ENCODE results near the gene C6orf47. TPM values are rescaled to one million over a fixed set of nuclear protein-coding genes. Genes with fewer than 3 reads are reported as not detected.
A peak's percentile ranks its signal among the peaks of the same experiment; 100 is the strongest.
"Not testable (repeated sequence)": the region's sequence is repeated elsewhere in the genome, so short reads cannot be mapped to it uniquely, and the experiment has no call there.

Gene C6orf47, protein sequence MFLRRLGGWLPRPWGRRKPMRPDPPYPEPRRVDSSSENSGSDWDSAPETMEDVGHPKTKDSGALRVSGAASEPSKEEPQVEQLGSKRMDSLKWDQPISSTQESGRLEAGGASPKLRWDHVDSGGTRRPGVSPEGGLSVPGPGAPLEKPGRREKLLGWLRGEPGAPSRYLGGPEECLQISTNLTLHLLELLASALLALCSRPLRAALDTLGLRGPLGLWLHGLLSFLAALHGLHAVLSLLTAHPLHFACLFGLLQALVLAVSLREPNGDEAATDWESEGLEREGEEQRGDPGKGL
- 18.1 and 19.3 TPM in 2 replicates for total RNA-seq

DNA sequence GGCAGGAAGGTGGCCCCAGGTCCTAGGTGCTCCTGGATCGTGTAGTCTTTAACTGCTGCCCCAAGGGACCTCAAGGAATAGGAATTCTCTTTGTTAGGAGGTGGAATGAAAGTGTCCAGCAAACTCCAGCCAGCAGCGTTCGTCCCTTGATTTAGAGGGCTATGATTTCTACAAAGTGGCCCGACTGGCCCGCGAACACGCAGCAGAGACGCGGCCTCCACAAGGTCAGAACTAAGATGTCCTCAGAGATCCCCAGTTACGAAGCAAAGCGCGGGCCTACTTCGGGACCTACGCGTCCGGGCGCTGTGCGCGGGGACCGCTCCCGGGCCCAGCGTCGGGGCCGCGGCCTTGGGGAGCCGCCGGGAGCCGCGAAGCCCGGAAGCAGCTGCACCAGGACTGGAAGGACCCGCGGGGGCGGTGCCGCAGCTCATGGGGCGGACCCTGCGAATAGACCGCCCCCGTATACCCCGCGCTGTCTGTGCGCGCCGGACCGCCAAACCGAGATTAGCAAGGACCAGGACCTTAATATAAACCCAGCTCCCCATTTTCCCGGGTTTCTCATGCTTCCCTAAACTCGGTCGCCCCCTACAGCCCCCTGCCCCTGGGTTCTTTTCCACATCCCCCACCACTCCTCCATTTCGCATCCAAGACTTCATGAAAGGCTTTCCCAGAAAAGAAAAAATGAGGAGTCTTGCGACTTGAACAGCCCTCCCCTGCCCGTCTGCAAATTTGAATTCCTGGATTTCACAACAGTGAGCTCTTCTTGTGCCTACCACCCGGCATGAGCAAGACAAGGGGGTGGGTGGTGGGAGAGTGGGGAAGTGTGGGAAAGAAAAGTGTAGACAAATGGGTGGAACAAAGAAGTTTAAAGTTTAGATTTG, at the start of gene C6orf47:
TSS of gene C6orf47 (minus strand) at position 398 of the 881 bp plus-strand sequence. CDS start 831 bp downstream, outside the sequence.
- Mint-ChIP-seq H3K27me3 (ENCODE audit: low read depth) (no peaks in the 10 kb centered on the region), H3K9me3 (no peaks in the 10 kb centered on the region), H3K27ac (peak within 1 kb of the TSS; percentile 87), H3K4me1 (ENCODE audit: low read depth) (peaks cover 67% of the 10 kb centered on the region), H3K36me3 (ENCODE audit: low read depth) (peaks cover 80% of the 10 kb centered on the region), H3K4me3 (ENCODE audit: low read depth) (peak within 1 kb of the TSS; percentile 88)
- intact Hi-C loops (cut with micrococcal nuclease), result loop anchor here (1.0 to 5.0 kb wide), 3 partner anchors 8 to 1757 kb away; partner anchors contain the start of genes BAG6, CUTA and HSPA1B
- DNase-seq (ENCODE audit: low spot score), result peak; percentile 66

DNA sequence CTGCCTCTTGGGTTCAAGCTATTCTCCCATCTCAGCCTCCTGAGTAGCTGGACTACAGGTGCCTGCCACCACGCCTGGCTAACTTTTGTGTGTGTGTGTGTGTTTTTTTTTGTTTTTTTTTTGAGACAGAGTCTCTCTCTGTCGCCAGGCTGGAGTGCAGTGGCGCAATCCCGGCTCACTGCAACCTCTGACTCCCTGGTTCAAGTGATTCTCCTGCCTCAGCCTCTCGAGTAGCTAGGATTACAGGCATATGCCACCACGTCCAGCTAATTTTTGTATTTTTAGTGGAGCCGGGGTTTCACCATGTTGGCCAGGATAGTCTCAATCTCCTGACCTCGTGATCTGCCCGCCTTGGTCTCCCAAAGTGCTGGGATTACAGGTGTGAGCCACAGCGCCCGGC, 48.6 kb upstream of the C6orf47 start:
- H3K36me3 Mint-ChIP-seq (ENCODE audit: low read depth); H3K27ac Mint-ChIP-seq; H3K4me1 Mint-ChIP-seq (ENCODE audit: low read depth); H3K27me3 Mint-ChIP-seq (ENCODE audit: low read depth); H3K4me3 Mint-ChIP-seq (ENCODE audit: low read depth); intact Hi-C loops (cut with micrococcal nuclease); DNase-seq (ENCODE audit: low spot score); H3K9me3 Mint-ChIP-seq: not testable (repeated sequence)

DNA sequence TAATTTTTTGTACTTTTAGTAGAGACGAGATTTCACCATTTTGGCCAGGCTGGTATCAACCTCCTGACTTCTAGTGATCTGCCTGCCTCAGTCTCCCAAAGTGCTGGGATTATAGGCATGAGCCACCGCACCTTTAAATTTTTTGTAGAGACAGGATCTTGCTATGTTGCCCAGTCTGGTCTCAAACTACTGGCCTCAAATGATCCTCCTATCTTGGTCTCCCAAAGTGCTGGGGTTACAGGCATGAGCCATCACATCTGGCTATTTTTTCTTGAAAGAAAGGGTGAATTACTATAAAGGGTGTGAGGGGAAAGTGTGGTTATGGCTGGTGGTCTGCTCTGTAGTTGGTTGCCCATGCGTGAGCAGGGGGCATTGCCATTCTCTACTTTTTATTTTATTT, 47.6 kb upstream of the C6orf47 start:
- Mint-ChIP-seq H3K4me3 (ENCODE audit: low read depth) (no peak overlapping the region), H3K27me3 (ENCODE audit: low read depth) (peaks cover 6% of the 10 kb centered on the region), H3K9me3 (no peaks in the 10 kb centered on the region), H3K36me3 (ENCODE audit: low read depth) (no peaks in the 10 kb centered on the region), H3K27ac (no peak overlapping the region), H3K4me1 (ENCODE audit: low read depth) (peaks cover 13% of the 10 kb centered on the region)
- DNase-seq (ENCODE audit: low spot score), result no peak
- intact Hi-C loops (cut with micrococcal nuclease), result no loop called here

DNA sequence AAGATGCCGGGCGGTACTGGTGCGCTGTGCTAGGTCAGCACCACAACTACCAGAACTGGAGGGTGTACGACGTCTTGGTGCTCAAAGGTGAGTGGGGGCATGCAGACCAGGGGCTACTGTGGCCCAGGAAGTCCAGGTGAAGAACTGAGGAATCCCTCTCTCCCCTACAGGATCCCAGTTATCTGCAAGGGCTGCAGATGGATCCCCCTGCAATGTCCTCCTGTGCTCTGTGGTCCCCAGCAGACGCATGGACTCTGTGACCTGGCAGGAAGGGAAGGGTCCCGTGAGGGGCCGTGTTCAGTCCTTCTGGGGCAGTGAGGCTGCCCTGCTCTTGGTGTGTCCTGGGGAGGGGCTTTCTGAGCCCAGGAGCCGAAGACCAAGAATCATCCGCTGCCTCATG, 47.1 kb upstream of the C6orf47 start:
- H3K27ac Mint-ChIP-seq, result no peak overlapping the region
- H3K4me1 Mint-ChIP-seq (ENCODE audit: low read depth), result peaks cover 13% of the 10 kb centered on the region
- H3K9me3 Mint-ChIP-seq, result no peaks in the 10 kb centered on the region
- H3K36me3 Mint-ChIP-seq (ENCODE audit: low read depth), result no peaks in the 10 kb centered on the region
- no peak overlapping the region for H3K4me3 Mint-ChIP-seq (ENCODE audit: low read depth)
- H3K27me3 Mint-ChIP-seq (ENCODE audit: low read depth), result peaks cover 4% of the 10 kb centered on the region
- DNase-seq (ENCODE audit: low spot score), result no peak
- intact Hi-C loops (cut with micrococcal nuclease), result no loop called here

DNA sequence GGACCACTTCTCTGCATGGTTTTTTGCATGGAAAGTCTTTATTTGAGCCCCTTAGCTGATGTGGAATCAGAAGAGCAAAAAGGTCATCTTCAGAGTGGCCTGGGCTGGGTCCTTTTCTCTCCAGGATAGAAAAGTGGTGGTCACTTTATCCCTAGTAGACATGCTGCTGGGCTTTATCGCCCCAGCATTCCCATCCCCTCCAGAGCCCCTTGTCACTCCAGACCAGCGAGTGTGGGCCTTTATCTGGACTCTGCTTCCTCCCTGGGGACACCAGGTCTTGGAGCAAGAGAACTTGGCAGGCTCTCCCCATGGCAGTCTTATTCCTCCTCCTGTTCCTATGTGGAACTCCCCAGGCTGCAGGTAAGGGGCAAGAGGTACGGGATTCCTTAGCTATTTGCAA, 46.0 kb upstream of the C6orf47 start, which contains the start of gene LY6G6F:
TSS of gene LY6G6F (plus strand) at position 268 of the 400 bp plus-strand sequence. CDS start at position 309, 41 bp downstream.
- Mint-ChIP-seq H3K4me1 (ENCODE audit: low read depth) (peaks cover 18% of the 10 kb centered on the region), H3K27ac (no peak within 1 kb of the TSS), H3K4me3 (ENCODE audit: low read depth) (no peak within 1 kb of the TSS), H3K9me3 (no peaks in the 10 kb centered on the region), H3K27me3 (ENCODE audit: low read depth) (no peaks in the 10 kb centered on the region), H3K36me3 (ENCODE audit: low read depth) (no peaks in the 10 kb centered on the region)
- intact Hi-C loops (cut with micrococcal nuclease), result no loop called here
- DNase-seq (ENCODE audit: low spot score), result no peak

DNA sequence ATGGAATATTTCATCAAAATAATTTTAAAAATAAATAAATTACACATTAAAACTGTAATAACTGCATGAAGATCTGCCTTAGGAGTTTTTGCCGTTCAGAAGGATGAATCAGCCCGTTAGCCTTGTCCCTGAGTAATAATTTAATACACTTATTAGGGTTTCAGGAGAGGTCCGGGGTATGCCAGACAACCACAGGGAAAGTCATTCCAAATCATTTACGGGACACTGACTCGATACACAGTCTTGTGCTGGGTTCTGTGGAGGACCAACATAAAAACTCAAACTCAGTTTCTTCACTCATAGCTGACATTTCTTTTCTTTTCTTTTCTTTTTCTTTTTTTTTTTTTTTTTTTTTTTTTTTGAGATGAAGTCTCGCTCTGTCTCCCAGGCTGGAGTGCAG, 45.4 kb upstream of the C6orf47 start:
- H3K4me1 Mint-ChIP-seq (ENCODE audit: low read depth), result peaks cover 20% of the 10 kb centered on the region
- intact Hi-C loops (cut with micrococcal nuclease), result no loop called here
- H3K36me3 Mint-ChIP-seq (ENCODE audit: low read depth), result peaks cover 4% of the 10 kb centered on the region
- no peak overlapping the region for H3K27ac Mint-ChIP-seq
- H3K27me3 Mint-ChIP-seq (ENCODE audit: low read depth), result no peaks in the 10 kb centered on the region
- DNase-seq (ENCODE audit: low spot score), result no peak
- no peaks in the 10 kb centered on the region for H3K9me3 Mint-ChIP-seq
- H3K4me3 Mint-ChIP-seq (ENCODE audit: low read depth), result no peak overlapping the region

DNA sequence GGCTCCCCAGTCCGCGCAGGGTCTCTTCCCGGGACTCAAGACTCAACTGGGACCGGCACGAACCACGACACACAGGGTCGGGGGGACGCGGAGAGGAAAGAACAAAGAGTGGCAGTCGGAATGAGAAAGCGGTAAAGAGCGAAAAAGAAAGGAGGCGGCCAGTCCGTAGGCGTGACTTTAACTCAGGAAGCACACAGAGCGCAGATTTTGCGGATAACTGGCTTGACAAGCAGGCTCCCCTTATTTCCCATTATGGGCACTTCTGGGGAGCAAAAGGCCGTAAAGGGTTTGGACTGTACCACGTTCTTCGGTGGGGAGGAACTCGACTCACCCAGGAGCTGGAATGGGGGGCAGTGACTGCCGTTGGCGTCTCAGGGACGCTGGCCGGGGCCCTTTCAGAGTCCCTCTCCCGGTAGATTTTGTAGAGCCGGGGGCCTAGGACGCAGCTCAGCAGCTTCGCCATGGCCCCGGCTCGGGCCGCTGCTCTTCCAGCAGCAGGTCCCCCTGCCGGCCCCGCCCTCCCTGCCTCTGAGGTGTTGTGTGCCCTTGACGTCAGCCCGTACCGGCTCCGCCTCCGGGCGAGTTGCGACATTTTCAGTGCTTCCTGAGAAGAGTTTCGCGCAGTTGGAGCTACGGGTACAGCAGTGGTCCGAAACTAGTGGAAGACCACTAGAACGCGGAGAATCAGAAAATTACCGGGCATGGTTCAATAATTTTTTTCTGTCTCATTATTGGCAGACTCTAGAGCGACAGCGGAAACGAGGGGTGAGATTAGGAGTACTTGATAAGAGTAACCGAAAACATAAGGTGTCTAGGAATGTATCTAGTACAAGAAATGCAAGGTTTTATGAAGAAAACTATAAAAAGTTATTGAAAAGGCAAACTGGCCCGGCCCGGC, 42.5 kb upstream of the C6orf47 start, which contains the start of gene ABHD16A:
TSS of gene ABHD16A (minus strand) at position 506 of the 898 bp plus-strand sequence. CDS start at position 463, 43 bp downstream.
- intact Hi-C loops (cut with micrococcal nuclease), result loop anchor here (1.0 to 2.0 kb wide), 2 partner anchors 31 to 38 kb away; partner anchors contain the start of gene GPANK1
- H3K27ac Mint-ChIP-seq, result peak within 1 kb of the TSS; percentile 98
- H3K4me3 Mint-ChIP-seq (ENCODE audit: low read depth), result peak within 1 kb of the TSS; percentile 99
- H3K4me1 Mint-ChIP-seq (ENCODE audit: low read depth), result peaks cover 20% of the 10 kb centered on the region
- no peaks in the 10 kb centered on the region for H3K9me3 Mint-ChIP-seq
- H3K36me3 Mint-ChIP-seq (ENCODE audit: low read depth), result peaks cover 8% of the 10 kb centered on the region
- no peaks in the 10 kb centered on the region for H3K27me3 Mint-ChIP-seq (ENCODE audit: low read depth)
- peak; percentile 96 for DNase-seq (ENCODE audit: low spot score)

DNA sequence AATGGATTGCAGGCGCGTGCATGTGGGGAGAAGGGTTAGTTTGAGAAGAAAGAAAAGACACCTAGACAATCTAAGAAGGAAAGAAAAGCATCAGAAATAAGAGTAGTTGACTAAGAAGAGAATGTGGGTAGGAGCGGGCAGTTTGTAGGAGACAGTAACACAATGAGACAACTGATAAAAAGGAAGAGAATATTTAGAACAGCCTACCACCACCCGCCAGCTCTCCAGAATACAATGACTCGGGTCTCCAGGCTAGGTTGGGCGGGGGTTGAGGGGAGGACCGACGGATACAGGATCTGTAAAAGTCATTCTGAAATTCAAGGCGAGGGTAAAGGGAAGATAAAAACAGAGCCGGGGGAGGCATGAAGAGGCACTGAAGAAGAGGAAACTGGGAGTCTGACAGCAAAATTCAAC, 41.8 kb upstream of the C6orf47 start:
- intact Hi-C loops (cut with micrococcal nuclease), result loop anchor here (2.0 kb wide), 1 partner anchor 38 kb away; the partner anchor contains the start of gene GPANK1
- Mint-ChIP-seq H3K27me3 (ENCODE audit: low read depth) (no peaks in the 10 kb centered on the region), H3K9me3 (no peaks in the 10 kb centered on the region), H3K36me3 (ENCODE audit: low read depth) (peaks cover 15% of the 10 kb centered on the region), H3K4me1 (ENCODE audit: low read depth) (peaks cover 26% of the 10 kb centered on the region), H3K27ac (peak overlapping the region; percentile 98), H3K4me3 (ENCODE audit: low read depth) (peak overlapping the region; percentile 99)
- DNase-seq (ENCODE audit: low spot score), result no peak

DNA sequence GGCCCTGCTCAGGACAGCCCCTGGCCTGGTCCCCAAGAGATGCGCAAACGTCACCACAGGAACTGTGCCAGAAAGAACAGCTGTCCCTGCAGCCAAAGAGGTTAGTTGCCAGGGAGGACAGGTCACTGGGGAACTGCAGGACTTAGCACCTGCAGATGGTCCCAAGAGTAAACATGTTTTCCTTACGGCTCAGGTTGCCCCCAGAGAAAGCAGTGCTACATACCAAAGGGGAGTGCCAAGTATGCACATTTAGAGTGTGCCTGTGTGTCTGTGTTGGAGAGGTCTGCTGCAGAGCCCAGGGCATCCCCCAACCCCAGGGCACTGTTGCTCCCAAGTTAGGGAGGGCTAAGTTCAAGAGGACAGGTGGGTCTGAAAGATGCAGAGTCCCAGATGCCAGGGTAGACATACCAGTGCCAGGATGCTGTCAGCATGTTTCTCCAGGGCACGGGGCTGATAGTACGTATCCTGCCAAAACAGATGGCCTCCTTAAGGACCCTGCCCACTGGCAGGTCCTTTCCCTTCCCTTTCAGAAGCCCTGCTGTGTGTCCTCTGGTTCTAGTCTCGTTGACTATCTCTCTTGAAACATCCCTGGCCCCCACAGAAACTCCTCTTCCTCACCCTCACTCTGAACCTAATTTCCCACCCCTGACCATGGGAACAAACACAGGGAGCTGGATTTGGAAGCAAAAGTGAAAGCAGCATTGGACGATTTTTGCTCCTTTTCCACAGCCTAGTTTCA, 41.3 kb upstream of the C6orf47 start:
- no peak for DNase-seq (ENCODE audit: low spot score)
- Mint-ChIP-seq H3K27ac (peak overlapping the region; percentile 98), H3K9me3 (no peaks in the 10 kb centered on the region), H3K36me3 (ENCODE audit: low read depth) (peaks cover 18% of the 10 kb centered on the region), H3K27me3 (ENCODE audit: low read depth) (no peaks in the 10 kb centered on the region), H3K4me3 (ENCODE audit: low read depth) (peak overlapping the region; percentile 99), H3K4me1 (ENCODE audit: low read depth) (peaks cover 28% of the 10 kb centered on the region)
- intact Hi-C loops (cut with micrococcal nuclease), result loop anchor here (2.0 kb wide), 1 partner anchor 37 kb away; the partner anchor contains the start of gene GPANK1

DNA sequence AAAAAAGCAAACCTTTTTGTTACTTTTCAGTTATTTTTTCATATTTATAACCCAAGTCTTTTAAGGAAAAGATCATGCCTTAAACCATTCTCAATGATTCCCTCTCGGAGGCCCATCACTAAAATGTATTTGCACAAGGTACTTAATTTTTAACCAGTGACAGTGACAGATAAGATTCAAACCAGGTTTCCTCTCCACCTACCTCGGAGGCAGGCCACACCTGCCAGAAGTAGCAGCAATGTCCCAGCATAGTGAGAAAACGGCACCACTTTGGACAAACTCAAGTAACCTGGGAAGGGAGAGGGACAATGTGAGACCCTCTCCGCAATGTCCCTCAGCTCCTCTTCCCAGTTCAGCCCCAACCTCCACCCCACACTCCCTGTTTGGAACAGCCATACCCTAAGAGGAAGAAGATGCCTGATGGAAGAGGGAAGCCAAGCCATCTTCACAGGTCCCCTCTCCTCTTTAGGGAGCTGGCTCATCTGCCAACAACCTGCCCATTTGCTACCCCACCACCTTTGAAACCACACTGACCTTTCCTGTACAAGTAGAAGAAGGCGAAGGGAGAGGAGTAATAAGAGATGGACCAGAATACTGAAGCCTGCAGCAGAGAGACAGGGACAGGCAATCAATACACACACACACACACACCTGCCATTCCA, 40.3 kb upstream of the C6orf47 start:
- intact Hi-C loops (cut with micrococcal nuclease), result no loop called here
- Mint-ChIP-seq H3K4me1 (ENCODE audit: low read depth) (peaks cover 28% of the 10 kb centered on the region), H3K27me3 (ENCODE audit: low read depth) (no peaks in the 10 kb centered on the region), H3K4me3 (ENCODE audit: low read depth) (peak overlapping the region; percentile 99), H3K9me3 (no peaks in the 10 kb centered on the region), H3K27ac (no peak overlapping the region), H3K36me3 (ENCODE audit: low read depth) (peaks cover 24% of the 10 kb centered on the region)
- no peak for DNase-seq (ENCODE audit: low spot score)

DNA sequence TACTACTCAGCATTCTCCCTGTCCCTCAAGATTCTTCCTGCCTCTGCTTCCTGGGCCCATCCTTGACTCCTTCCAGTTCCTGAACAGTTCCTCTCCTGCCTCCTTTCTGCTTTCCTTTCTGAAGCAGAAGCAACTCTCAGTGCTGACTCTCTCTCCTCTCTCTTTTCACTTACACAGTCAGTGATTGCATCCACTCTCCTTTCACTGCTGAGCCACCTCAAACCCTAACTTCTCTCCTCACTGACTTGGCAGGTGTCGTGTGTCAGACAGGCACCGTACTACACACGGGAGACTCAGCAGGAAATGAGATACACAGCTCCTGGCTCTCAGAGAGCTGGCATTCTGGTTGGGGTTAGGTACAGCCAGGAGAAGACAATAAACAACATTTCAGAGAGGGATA, 37.0 kb upstream of the C6orf47 start:
- Mint-ChIP-seq H3K27me3 (ENCODE audit: low read depth) (no peaks in the 10 kb centered on the region), H3K36me3 (ENCODE audit: low read depth) (peaks cover 42% of the 10 kb centered on the region), H3K9me3 (no peaks in the 10 kb centered on the region), H3K4me1 (ENCODE audit: low read depth) (peaks cover 24% of the 10 kb centered on the region), H3K4me3 (ENCODE audit: low read depth) (no peak overlapping the region), H3K27ac (peak overlapping the region; percentile 79)
- intact Hi-C loops (cut with micrococcal nuclease), result no loop called here
- DNase-seq (ENCODE audit: low spot score), result no peak

Measured in activated T-helper 2 cell treated with anti-CD3 and anti-CD28 coated beads, Interferon-gamma antibody, Interleukin-2, Interleukin-4, amounts not matched to agents 10 μg/mL and 5 μg/mL and 100 μg/mL, durations not matched to agents 14 hours and 24 hours and 36 hours (primary cell).